ENCODE results near the gene LRMDA.
"Not testable (repeated sequence)": the region's sequence is repeated elsewhere in the genome, so short reads cannot be mapped to it uniquely, and the experiment has no call there.

LRMDA gene

DNA sequence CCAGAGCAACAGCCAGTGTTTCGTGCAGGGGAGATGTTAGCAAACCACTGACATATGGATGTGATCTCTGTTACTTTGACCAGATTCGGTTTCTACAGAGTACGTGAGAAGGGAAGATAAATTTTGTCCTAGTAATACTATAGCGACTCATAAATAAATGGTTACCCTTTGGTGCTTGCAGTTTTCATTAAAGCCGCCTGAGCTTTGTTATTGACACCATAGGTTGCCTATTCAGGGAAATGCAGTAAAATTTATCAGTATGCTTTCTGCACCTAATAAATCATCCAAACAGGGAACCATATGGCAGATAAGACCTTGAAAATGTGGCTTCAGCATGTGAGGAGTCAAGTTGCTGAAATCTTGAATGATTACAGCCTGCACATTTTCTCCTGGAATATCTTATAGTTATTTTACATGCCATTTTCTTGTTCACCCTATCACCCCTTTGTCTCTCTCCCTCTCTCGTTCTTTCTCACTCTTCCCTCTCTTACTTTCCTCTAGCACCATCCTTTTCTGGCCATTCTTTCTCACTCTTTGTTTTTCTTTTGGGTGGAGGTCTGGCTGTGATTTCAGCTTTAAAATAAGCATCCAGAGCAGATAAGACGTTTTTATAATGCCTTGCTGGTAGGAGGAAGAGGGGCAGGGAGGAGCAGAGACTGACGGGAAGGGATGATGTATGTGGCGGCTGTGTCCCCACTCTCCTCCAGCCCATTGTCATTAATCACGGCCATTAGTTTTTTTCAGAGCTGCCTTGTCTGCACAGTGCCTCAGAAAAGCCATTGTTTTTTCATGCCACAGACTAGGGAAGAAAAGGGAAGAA, 182.5 kb downstream of the LRMDA start:
- H3K4me3 ChIP-seq (ENCODE audit: low read depth, low read length), result no peak overlapping the region
- DNase-seq (ENCODE audit: low read depth), result peak; percentile 84
- TF ChIP-seq, protein P1, sequence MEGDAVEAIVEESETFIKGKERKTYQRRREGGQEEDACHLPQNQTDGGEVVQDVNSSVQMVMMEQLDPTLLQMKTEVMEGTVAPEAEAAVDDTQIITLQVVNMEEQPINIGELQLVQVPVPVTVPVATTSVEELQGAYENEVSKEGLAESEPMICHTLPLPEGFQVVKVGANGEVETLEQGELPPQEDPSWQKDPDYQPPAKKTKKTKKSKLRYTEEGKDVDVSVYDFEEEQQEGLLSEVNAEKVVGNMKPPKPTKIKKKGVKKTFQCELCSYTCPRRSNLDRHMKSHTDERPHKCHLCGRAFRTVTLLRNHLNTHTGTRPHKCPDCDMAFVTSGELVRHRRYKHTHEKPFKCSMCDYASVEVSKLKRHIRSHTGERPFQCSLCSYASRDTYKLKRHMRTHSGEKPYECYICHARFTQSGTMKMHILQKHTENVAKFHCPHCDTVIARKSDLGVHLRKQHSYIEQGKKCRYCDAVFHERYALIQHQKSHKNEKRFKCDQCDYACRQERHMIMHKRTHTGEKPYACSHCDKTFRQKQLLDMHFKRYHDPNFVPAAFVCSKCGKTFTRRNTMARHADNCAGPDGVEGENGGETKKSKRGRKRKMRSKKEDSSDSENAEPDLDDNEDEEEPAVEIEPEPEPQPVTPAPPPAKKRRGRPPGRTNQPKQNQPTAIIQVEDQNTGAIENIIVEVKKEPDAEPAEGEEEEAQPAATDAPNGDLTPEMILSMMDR (IDR thresholded peaks at IDR 0.05; ENCODE audit: insufficient read depth, low read depth, low read length, missing control alignments), result no peak

DNA sequence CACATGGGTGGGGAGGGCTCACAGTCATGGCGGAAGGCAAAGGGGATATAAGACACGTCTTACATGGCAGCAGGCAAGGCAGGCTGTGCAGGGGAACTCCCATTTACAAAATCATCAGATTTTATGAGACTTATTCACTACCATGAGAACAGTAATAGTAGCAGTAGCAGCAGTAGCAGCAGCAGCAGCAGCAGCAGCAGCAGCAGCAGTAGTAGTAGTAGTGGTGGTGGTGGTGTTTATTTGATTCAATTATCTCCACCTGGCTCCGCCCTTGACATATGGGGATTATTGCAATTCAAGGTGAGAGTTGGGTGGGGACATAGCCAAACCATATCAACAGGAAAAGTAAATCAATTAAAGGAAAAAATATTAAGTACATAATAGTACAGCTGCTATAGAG, 184.7 kb downstream of the LRMDA start:
- no peak overlapping the region for H3K4me3 ChIP-seq (ENCODE audit: low read depth, low read length)
- TF ChIP-seq, protein P1 (IDR thresholded peaks at IDR 0.05; ENCODE audit: insufficient read depth, low read depth, low read length, missing control alignments), result no peak
- DNase-seq (ENCODE audit: low read depth), result no peak

DNA sequence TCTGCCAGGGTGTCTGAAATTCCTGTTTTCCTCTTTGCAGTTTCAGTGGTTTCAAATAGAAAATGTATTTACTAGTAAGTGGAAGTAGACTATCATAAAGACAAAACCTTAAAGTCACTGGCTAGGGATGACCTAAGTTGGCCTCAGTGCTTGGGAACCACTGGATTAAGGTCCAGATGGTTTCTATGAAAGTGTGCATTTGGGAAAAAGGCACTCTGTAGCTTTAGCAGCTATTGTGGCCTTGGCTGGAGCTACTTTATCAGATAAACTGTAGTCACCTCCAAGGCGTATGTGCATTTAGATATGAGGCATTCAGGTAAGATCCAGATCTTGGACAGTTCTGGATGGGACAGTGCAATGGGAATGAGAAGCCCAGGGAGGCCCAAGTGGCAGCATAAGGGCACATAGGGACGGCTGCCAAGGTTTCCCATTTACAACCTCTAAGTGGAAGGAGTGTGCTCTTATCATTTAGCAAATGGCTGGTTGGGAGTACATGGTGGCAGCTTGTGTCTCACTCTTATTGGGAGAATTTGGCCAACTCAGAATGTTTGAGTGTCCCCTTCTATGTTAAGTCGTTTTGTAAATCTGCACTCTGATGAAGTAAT, 185.6 kb downstream of the LRMDA start:
- DNase-seq (ENCODE audit: low read depth), result no peak
- H3K4me3 ChIP-seq (ENCODE audit: low read depth, low read length), result no peak overlapping the region
- TF ChIP-seq, protein P1 (IDR thresholded peaks at IDR 0.05; ENCODE audit: insufficient read depth, low read depth, low read length, missing control alignments), result no peak

DNA sequence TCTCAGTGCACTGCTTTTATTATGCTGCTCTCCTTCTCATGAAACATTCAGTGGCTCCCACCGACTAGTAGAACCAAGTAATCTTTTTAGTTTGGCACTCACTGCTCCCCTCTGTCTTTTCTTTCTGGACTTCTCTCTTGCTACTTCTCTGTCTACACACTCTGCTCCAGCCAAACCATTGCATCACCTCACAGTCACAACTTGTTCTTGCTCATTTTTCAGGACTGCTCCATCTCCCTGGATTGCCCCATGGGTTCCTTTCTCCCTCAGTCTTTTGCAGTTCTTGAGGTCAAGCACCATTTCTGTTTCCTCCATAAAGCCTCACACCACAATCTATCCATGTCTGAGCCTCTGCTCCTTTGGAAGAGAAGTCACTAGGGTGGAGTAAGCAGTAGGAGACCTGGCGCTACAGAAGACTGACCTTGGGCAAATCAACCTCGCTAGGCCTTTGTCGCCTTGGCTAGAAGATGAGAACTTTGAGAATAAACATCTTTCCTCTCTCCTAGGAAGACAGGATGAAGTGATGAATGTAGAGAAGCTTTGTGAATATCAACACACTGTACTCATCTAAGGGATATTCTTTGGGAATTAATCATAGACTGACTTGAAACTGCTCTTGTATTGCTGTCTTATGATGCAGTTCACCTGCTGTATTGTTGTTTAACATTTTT, 186.2 kb downstream of the LRMDA start:
- TF ChIP-seq, protein P1 (IDR thresholded peaks at IDR 0.05; ENCODE audit: insufficient read depth, low read depth, low read length, missing control alignments), result no peak
- DNase-seq (ENCODE audit: low read depth), result no peak
- no peak overlapping the region for H3K4me3 ChIP-seq (ENCODE audit: low read depth, low read length)

DNA sequence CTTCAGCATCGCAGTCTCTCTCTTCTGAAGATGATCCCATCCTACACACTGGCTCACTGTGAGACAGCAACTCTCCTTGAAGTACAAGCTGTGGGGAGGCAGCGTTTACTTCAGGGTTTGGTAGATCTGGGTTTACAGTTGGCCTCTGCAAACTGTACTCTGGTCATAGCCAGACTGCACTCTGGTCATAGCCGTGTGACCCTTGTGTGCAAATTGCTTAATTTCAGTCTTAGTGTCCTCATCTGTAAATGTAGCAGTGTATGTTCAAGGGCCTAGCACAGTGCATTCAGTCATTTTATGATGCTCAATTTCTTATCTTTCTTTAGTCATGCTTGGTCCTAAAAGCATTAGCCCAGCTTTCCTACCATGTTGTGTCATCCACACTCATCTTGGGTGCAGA, 188.2 kb downstream of the LRMDA start:
- DNase-seq (ENCODE audit: low read depth), result no peak
- TF ChIP-seq, protein P1 (IDR thresholded peaks at IDR 0.05; ENCODE audit: insufficient read depth, low read depth, low read length, missing control alignments), result no peak
- no peak overlapping the region for H3K4me3 ChIP-seq (ENCODE audit: low read depth, low read length)

DNA sequence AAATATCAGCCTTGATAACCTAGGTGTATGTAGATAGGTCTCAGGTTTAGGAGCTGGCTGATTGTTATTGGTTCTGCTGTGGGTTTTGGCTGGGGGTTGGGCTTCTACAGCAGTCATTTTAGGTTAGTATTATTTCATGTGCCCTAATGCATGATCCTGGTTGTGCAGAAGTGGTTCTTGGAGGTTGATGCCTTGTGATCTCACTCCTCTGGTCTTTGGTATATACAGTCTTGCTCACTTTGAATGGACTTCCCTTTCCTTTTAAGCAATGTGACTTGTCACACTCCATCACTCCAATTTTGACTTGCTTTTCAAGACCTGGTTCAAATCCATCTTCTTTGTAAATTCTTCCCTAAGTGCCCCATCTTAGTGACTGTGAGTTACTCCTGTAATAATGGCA, 188.9 kb downstream of the LRMDA start:
- TF ChIP-seq, protein P1 (IDR thresholded peaks at IDR 0.05; ENCODE audit: insufficient read depth, low read depth, low read length, missing control alignments), result no peak

DNA sequence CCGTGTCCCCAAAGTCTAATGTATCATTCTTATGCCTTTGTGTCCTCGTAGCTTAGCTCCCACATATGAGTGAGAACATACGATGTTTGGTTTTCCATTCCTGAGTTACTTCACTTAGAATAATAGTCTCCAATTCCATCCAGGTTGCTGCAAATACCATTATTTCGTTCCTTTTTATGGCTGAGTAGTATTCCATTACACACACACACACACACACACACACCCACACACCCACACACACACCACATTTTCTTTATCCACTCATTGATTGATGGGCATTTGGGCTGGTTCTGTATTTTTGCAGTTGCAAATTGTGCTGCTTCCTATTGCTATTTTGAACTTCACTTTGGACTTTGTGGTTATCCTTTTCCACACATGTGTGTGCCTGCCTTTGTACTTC, 189.6 kb downstream of the LRMDA start:
- DNase-seq (ENCODE audit: low read depth); H3K4me3 ChIP-seq (ENCODE audit: low read depth, low read length): not testable (repeated sequence)

More for the DNA sequence above, 188.9 kb downstream of the LRMDA start:
- H3K4me3 ChIP-seq (ENCODE audit: low read depth, low read length), result no peak overlapping the region
- DNase-seq (ENCODE audit: low read depth), result no peak
